Measurements from ENCODE around the gene HPN.

DNA sequence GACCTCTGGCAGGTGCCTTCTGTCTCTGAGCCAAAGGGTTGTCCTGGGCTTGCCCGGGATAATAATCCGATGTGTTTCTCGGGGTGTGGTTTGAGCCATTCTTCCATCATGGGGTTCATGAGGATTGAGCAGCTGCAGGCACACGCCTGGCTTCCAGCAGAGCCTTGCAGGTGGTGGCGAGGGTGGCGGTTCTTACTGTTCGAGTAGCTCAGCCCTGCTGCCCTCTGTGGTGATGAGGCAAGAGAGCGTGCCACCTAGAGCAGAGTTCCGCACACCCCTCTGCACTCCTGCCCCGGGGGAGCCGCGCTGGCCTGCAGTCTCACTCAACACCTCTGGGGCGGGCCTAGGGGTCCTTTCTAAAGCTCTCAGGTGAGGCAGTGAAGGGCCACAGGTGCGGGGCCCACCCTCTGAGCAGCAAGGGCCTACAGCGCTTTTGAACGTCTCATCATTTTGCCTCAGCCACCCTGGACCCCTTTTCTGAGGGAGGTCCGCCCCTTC lies 7.5 kb upstream of the HPN start:
- TF ChIP-seq POLR2A (IDR thresholded peaks at IDR 0.05; ENCODE audit: low read depth, low read length) (no peak), POU2F2 (IDR thresholded peaks at IDR 0.05; ENCODE audit: low read depth, low read length) (no peak), TAF1 (IDR thresholded peaks at IDR 0.05; ENCODE audit: low read depth, low read length) (no peak), POLR2AphosphoS5 (IDR thresholded peaks at IDR 0.05; ENCODE audit: low read depth, low read length) (no peak), SPI1 (IDR thresholded peaks at IDR 0.05; ENCODE audit: low read depth, low read length) (no peak), PAX5 (IDR thresholded peaks at IDR 0.05; ENCODE audit: insufficient read depth, low read length, severe bottlenecking) (no peak)

Measured in GM12891 (cell line).